ENCODE data around the gene CCNDBP1. TPM values are rescaled to one million over a fixed set of nuclear protein-coding genes. Genes with fewer than 3 reads are reported as not detected.
A peak's percentile ranks its signal among the peaks of the same experiment; 100 is the strongest.
"Not testable (repeated sequence)": the region's sequence is repeated elsewhere in the genome, so short reads cannot be mapped to it uniquely, and the experiment has no call there.

Gene CCNDBP1
- total RNA-seq, 1 donor from 2014 or later: 157 TPM

DNA sequence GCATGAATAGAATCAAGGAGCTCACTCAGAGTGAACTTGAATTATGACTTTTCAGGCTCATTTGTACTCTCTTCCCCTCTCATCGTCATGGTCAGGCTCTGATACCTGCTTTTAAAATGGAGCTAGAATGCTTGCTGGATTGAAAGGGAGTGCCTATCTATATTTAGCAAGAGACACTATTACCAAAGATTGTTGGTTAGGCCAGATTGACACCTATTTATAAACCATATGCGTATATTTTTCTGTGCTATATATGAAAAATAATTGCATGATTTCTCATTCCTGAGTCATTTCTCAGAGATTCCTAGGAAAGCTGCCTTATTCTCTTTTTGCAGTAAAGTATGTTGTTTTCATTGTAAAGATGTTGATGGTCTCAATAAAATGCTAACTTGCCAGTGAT is 9.6 kb downstream of the CCNDBP1 start:
- DNase-seq: no peak

GRCh38 chr15:43196760-43197548 is 11.8 kb downstream of the CCNDBP1 start:
- DNase-seq: no peak

GRCh38 chr15:43197773-43198172 is 12.6 kb downstream of the CCNDBP1 start:
- not testable (repeated sequence) for DNase-seq

DNA sequence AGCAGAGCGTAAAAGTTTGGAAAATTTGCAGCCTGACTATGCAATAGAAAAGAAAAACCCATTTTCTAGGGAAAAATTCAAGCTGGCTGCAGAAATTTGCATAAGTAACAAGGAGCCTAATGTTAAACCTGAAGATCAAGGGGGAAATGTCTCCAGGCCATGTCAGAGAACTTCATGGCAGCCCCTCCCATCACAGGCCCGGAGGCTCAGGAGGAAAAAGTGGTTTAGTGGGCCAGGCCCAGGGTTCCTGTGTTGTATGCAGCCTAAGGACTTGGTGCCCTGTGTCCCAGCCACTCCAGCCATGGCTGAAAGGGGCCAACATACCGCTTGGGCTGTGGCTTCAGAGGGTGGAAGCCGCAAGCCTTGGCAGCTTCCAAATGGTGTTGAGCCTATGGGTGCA is 13.4 kb downstream of the CCNDBP1 start:
- DNase-seq: not testable (repeated sequence)

DNA sequence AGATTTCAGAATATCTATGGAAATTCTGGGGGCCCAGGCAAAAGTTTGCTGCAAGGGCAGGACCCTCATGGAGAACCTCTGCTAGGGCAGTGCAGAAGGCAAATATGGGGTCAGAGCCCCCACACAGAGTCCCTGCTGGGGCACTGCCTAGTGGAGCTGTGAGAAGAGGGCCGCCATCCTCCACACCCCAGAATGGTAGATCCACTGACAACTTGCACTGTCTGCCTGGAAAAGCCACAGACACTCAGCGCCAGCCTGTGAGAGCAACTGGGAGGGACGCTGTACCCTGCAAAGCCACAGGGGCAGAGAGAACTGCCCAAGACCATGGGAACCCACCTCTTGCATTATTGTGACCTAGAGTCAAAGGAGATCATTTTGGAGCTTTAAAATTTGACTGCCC is 13.8 kb downstream of the CCNDBP1 start:
- no peak for DNase-seq

GRCh38 chr15:43199945-43200488 is 14.8 kb downstream of the CCNDBP1 start:
- no peak for DNase-seq

DNA sequence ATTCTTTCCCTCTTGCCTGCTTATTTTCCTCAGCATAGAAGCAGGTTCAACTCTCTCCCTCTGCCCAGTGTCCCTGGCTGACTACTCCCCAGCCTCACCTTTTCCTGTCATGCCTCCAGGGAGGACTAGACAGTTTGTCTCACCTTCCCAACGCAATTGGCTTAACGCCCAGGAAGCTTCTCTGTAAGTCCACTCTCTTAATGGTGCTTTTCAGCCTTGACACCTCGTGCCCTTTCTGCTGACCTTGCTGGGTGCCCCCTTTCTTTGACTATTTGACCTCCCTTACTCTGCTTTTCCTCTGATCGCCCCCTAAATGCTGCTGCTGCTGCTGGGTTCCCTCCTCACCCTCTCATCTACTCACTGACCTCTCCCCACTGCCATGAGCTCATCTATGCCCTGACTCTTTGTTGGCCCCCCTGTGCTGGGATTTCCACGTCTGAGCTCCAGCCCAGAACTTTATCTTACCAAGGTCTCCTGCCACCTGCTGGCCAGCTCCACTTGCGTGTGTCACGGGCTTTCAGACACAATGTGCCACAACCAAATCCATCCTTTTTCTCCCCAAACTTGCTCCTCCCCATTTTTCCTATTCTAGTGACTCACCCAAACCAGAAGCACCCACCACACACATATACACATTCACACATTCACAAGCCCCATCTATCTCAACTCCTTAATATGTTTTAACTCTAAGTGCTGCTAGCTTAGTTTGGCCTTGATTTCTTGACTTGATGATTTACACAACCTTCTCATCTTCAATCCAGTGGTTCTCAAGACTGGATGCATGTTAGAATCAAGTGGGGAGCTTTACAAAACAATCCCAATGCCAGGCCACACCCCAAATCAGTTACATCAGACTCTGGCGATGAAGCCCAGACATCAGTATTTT is 19.1 kb downstream of the CCNDBP1 start:
- DNase-seq: peak; percentile 87

- DNase-seq: no peak
Observed at GRCh38 chr15:43206054-43206453, 20.9 kb downstream of the CCNDBP1 start.

DNA sequence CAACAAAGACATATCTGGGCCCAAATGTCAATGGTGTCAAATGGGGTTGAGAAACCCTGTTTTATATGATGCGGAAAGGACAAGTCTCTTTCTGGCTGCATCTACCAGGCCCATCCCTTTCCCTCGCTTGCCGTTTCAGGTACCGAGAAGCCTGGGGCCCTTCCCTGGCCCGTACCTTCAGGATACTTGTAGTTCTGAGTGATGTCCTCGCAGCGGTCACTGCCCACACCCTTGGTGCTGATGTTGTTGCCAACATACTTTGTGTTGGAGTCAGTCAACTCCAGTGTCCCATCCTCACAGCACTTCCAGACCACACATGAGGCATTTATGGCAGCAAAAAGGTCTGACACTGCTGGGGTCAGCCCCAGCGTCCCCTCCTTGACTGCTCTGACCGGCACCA is 21.8 kb downstream of the CCNDBP1 start:
- DNase-seq: no peak

DNA sequence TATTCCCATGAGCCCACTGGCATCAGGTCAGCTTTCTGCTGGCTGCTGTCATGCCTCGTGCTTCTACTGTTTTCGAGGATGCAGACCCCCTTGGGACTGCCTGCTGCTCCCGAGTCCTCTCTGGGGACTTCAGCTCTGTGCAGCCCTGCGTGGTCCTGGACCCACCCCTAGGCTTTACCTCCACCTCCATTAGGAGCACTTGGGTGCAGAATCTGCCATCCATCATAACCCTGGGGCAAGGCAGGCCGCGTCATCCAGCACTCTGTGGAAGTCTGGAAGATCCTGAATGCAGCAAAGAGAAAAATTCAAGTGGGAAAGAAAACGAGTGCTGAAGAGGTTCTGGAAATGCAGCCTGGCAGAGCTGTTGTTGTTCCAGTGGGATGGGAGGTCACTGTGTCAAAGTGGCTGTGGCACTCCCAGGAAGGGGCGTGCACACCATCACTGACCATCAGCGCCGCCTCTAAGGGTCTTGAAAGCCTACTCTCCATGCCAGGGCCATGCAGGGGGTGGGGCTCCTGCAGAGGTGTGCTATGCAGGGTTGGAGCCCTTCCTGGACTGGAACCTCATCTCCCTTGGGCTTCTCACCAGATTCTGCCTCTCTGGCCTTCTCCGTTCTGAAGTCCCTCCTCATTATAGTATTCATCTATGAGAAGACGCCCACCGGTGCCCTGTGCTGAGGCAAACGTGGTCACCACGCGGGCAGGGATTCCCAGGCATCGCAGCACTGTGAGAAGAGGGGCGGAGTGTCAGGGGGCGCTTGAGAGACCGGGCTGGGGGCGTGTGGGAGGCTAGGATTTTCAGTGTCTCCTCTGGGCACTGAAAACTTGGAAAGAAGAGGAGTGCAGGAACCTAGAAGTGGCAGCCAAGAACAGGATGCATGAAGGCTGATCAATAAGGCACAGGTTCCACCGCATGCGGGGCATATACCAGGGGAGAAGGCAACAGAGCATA is 23.1 kb downstream of the CCNDBP1 start:
- no peak for DNase-seq

- DNase-seq: peak; percentile 19
Observed at GRCh38 chr15:43209059-43209824, 24.0 kb downstream of the CCNDBP1 start.

DNA sequence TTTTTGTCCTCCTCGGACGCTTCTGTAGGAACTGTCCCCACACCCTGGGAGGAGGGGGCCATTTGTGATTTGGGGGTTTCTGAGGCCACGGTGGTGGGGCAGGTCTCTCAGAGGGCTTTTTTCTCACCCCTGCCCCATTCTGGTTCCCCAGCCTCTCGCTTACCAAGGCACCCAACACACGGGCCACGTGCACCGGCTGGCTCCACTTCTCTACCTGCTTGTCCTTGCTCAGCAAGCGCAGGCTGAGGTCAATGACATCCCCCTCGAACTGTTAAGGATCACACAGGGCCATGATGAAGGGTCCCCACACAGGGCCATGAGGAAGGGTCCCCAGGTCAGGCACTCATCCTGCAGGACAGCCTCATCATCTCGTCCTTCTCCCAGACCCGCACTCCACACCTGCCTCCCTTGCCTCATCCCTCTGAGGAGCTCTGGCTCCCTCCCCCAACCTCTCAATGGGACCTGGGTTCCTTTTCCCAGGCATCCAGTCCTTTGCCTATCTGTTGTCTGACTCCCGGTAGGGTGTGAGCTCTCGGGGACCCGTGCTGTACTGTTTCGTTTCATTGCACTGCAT is 25.1 kb downstream of the CCNDBP1 start:
- DNase-seq: no peak

GRCh38 chr15:43210807-43211206 is 25.6 kb downstream of the CCNDBP1 start:
- DNase-seq: no peak

- DNase-seq: no peak
Observed at GRCh38 chr15:43211224-43211735, 26.1 kb downstream of the CCNDBP1 start.

DNA sequence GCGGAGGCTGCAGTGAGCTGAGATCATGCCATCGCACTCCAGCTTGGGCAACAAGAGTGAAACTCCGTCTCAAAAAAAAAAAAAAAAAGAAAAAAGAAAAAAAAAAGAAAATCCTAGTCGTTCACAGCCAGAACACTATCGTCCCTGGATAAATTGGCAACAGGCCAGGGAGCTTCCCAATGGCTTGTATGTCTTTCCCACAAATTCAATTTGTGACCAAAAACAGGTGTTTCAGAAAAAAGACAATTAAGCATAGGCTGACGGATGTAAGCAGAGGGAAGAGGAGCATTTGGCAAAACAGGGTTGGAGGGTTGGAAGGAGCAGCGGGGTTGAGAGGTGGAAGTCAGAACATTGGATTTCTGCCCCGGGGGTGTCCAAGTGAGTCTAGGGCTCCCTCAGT is 27.1 kb downstream of the CCNDBP1 start:
- no peak for DNase-seq

- no peak for DNase-seq
Observed at GRCh38 chr15:43212951-43213350, 27.7 kb downstream of the CCNDBP1 start.

- DNase-seq: no peak
Observed at GRCh38 chr15:43213466-43213865, 28.3 kb downstream of the CCNDBP1 start.

DNA sequence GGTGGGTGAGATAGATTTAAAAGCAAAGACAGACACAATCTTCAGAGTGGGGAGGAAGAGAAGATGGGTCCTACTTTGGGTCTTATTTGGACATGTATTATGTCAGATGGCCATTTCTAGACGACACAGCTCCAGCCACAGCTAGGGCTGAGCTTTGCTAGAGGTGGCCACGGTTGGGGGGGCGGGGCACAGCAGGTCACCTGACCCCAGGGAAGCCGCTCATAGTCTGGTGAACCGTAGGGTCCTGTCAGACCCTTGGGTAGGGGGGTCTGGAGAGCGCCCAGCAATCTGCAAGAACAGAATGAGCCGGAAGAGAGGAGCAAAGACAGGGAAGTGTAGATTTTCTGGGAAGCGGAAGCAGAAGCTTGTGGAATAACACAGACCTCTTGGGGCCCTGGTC is 29.0 kb downstream of the CCNDBP1 start:
- no peak for DNase-seq

DNA sequence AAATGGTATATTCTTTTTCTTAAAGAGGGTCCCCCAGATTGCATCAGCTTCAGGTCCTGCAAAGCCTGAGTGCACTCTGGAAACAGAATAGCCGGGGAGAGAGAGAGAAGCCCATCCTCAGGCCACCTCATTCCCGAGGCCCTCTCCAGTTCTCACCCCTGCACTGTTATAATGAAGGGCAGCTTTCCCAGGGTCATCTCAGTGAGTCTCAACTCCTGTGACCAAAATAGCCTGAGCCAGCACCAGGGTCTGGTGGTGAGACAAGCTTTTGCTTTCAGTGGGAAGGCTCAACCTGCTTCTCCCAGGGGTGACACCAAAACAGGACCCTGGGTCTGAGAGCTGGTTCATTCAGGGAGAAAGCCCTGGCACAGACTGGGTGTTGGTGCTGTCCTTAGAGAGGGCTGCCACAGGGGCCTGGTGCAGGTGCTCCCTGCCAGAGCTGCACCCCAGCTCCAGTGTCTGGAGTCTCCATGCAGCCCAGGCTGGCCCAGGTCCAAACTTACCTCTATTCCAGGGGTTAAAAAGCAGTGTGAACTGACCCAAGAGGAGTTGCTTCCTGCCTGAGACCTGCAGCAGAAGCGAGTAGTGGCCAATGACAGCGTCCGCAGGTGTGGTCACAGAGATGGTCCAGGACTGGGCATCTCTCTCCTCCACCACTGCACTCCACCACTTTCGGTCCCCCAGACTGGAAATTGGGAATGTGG is 29.5 kb downstream of the CCNDBP1 start:
- DNase-seq: no peak

GRCh38 chr15:43215961-43216360 is 30.8 kb downstream of the CCNDBP1 start:
- DNase-seq: no peak

All from dermis blood vessel endothelial cell (primary cell).